ENCODE measurements around the gene RNASE7. TPM values are rescaled to one million over a fixed set of nuclear protein-coding genes. Genes with fewer than 3 reads are reported as not detected.
A peak's percentile ranks its signal among the peaks of the same experiment; 100 is the strongest.

Gene RNASE7
- total RNA-seq, 4 donors from 2014 or later = 10.3 to 46.9 (median 35.4) TPM

DNA sequence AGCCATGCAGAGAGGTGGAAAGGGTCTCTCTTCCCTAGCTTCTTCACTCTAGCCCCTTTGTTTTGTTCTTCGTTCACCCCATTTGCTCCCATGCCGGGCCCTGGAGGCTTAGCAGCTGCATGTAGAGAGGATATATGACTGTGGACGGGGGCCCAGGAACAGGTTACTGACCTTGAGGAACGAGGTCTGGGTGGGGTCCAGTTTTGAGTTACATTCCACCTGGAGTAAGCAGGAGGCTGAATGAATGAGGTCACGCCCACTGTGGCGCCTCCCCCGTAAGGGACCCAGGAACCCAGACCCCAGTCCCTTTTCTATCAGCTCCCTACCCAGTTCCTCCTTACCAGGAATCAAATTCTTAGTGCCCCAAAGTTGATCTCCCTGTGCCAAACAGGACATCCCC lies 23.9 kb upstream of the RNASE7 start:
- no peak for TF ChIP-seq EP300 (IDR thresholded peaks at IDR 0.05)
- no peak for TF ChIP-seq POLR2A (IDR thresholded peaks at IDR 0.05)
- TF ChIP-seq, protein P1, sequence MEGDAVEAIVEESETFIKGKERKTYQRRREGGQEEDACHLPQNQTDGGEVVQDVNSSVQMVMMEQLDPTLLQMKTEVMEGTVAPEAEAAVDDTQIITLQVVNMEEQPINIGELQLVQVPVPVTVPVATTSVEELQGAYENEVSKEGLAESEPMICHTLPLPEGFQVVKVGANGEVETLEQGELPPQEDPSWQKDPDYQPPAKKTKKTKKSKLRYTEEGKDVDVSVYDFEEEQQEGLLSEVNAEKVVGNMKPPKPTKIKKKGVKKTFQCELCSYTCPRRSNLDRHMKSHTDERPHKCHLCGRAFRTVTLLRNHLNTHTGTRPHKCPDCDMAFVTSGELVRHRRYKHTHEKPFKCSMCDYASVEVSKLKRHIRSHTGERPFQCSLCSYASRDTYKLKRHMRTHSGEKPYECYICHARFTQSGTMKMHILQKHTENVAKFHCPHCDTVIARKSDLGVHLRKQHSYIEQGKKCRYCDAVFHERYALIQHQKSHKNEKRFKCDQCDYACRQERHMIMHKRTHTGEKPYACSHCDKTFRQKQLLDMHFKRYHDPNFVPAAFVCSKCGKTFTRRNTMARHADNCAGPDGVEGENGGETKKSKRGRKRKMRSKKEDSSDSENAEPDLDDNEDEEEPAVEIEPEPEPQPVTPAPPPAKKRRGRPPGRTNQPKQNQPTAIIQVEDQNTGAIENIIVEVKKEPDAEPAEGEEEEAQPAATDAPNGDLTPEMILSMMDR (IDR thresholded peaks at IDR 0.05) = no peak
- no peak for TF ChIP-seq POLR2AphosphoS5 (IDR thresholded peaks at IDR 0.05)
- Histone ChIP-seq H3K27ac (no peak overlapping the region), H3K4me3 (no peak overlapping the region), H3K36me3 (peaks cover 50% of the 10 kb centered on the region), H3K9me3 (no peaks in the 10 kb centered on the region), H3K4me1 (peaks cover 33% of the 10 kb centered on the region), H3K27me3 (no peaks in the 10 kb centered on the region)
- DNase-seq (ENCODE audit: low spot score in 2 of 2) = peak in 1 of 2 donors; percentile 53
- WGBS = 76% methylated on average over 7 of the region's 7 CpGs

DNA sequence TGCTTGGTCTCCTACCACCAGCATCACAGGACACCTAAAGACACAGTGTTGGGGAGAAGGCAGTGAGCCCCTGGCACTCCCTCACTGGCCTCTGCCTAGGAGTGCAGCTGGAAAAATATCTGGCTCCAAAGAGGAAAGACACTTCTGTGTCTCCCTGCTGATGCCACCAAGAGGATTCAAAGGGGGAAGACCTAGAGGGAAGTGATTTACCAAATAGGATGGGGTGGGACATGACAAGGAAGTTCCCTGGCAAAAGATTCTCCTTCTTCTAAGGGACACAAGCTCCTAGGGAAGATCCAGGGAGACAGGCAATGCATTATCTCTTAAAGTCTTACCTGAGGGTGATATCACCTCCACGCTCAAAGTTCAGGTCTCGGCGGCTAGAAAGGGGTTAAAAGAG lies 23.4 kb upstream of the RNASE7 start:
- peak in 1 of 2 donors; percentile 12 for DNase-seq (ENCODE audit: low spot score in 2 of 2)
- no peaks in the 10 kb centered on the region for H3K9me3 ChIP-seq
- H3K27ac ChIP-seq = no peak overlapping the region
- no peaks in the 10 kb centered on the region for H3K27me3 ChIP-seq
- peaks cover 38% of the 10 kb centered on the region for H3K4me1 ChIP-seq
- no peak for TF ChIP-seq EP300 (IDR thresholded peaks at IDR 0.05)
- no peak for TF ChIP-seq POLR2AphosphoS5 (IDR thresholded peaks at IDR 0.05)
- no peak for TF ChIP-seq POLR2A (IDR thresholded peaks at IDR 0.05)
- TF ChIP-seq, protein P1 (IDR thresholded peaks at IDR 0.05) = no peak
- peaks cover 50% of the 10 kb centered on the region for H3K36me3 ChIP-seq
- H3K4me3 ChIP-seq = no peak overlapping the region
- 90% methylated on average over 3 of the region's 3 CpGs for WGBS

DNA sequence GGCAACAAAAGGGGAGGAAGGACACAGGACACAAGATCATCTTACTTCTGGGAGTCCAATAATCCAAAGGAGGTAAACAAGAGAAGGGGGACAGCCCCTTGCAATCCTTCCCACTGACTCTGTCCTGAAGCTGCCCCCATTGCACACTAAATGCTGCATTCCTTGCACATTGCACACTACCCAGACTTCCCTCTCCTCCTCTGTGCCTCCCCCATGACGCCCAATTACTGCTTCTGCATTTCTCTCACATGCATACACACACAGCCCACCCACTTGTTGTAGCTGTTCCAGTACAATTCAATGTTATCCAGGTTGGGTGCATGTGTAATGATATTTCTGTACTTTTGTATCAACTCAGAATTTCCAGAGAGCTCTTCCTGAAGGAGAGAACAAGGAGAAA lies 22.8 kb upstream of the RNASE7 start:
- Histone ChIP-seq H3K27me3 (no peaks in the 10 kb centered on the region), H3K4me3 (no peak overlapping the region), H3K9me3 (no peaks in the 10 kb centered on the region), H3K4me1 (peaks cover 44% of the 10 kb centered on the region), H3K27ac (no peak overlapping the region), H3K36me3 (peaks cover 50% of the 10 kb centered on the region)
- 61% methylated on average over 1 of the region's 1 CpG for WGBS
- TF ChIP-seq POLR2AphosphoS5 (IDR thresholded peaks at IDR 0.05) (no peak), EP300 (IDR thresholded peaks at IDR 0.05) (no peak)
- TF ChIP-seq, protein P1 (IDR thresholded peaks at IDR 0.05) = no peak
- peak in 1 of 2 donors; percentile 40 for DNase-seq (ENCODE audit: low spot score in 2 of 2)

DNA sequence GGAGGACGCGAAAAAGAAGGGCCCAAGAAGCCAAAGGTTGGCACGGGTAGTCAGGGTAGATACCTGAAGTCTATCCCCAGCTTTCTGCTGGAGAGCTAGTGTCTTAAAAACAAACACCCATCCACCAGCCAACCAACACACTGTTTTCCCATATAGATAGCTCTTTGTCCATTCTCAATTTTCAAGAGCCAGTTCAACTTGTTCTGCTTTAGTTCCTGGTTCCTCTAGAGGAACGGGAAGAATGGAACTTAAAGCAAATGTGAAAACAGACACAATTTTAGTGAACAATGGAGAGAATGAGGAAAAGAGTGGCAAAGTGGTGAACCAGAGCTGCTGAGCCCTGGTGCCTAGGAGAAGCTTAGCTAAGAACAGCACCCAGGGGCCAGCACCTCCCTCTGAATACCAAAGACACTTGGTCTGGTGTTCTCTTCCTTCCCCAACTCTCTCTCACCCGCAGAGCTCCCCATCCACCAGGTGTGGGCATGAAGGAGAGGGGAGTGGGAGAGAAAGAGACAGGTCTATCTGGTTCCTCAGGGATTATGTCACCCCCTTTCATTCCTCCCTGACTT lies 21.1 kb upstream of the RNASE7 start:
- Histone ChIP-seq H3K4me3 (no peak overlapping the region), H3K27ac (peak overlapping the region; percentile 94), H3K9me3 (no peaks in the 10 kb centered on the region), H3K27me3 (no peaks in the 10 kb centered on the region), H3K36me3 (peaks cover 49% of the 10 kb centered on the region), H3K4me1 (peaks cover 50% of the 10 kb centered on the region)
- DNase-seq (ENCODE audit: low spot score in 2 of 2) = peak in 1 of 2 donors; percentile 62
- TF ChIP-seq POLR2A (IDR thresholded peaks at IDR 0.05) (no peak), EP300 (IDR thresholded peaks at IDR 0.05) (no peak), POLR2AphosphoS5 (IDR thresholded peaks at IDR 0.05) (no peak)
- TF ChIP-seq, protein P1 (IDR thresholded peaks at IDR 0.05) = no peak
- WGBS = 81% methylated on average over 5 of the region's 5 CpGs

DNA sequence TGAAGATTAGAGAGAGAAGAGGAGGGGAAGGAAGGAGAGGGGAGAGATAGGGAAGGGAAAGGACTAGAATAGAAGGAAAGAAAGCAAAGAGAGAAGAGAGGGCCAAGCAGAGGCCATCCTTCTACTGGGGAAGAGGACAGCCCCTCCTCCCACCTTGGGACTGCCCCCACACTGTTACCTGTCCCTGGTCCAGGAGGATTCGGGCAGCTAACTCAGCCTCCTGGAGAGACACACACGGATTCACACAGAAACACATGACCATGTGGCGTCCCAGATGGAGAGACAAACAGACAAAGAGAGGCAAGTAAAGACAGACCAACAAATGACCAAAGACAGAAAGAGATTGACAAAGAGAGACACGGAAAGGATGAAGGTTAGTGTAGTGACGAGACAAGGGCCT lies 19.5 kb upstream of the RNASE7 start:
- Histone ChIP-seq H3K36me3 (peaks cover 41% of the 10 kb centered on the region), H3K27me3 (no peaks in the 10 kb centered on the region), H3K27ac (peak overlapping the region; percentile 94), H3K4me1 (peaks cover 58% of the 10 kb centered on the region), H3K4me3 (peak overlapping the region; percentile 86), H3K9me3 (no peaks in the 10 kb centered on the region)
- TF ChIP-seq, protein P1 (IDR thresholded peaks at IDR 0.05) = no peak
- TF ChIP-seq POLR2AphosphoS5 (IDR thresholded peaks at IDR 0.05) (no peak), POLR2A (IDR thresholded peaks at IDR 0.05) (no peak), EP300 (IDR thresholded peaks at IDR 0.05) (no peak)
- DNase-seq (ENCODE audit: low spot score in 2 of 2) = no peak
- 79% methylated on average over 5 of the region's 5 CpGs for WGBS

Data from suprapubic skin (tissue), 4 donors.